ENCODE data around the gene SMG6. TPM values are rescaled to one million over a fixed set of nuclear protein-coding genes. Genes with fewer than 3 reads are reported as not detected.
"Not testable (repeated sequence)": the region's sequence is repeated elsewhere in the genome, so short reads cannot be mapped to it uniquely, and the experiment has no call there.

The SMG6 gene
- total and polyA plus RNA-seq, 7 donors: 11.1 to 38.8 (median 22.9) TPM

DNA sequence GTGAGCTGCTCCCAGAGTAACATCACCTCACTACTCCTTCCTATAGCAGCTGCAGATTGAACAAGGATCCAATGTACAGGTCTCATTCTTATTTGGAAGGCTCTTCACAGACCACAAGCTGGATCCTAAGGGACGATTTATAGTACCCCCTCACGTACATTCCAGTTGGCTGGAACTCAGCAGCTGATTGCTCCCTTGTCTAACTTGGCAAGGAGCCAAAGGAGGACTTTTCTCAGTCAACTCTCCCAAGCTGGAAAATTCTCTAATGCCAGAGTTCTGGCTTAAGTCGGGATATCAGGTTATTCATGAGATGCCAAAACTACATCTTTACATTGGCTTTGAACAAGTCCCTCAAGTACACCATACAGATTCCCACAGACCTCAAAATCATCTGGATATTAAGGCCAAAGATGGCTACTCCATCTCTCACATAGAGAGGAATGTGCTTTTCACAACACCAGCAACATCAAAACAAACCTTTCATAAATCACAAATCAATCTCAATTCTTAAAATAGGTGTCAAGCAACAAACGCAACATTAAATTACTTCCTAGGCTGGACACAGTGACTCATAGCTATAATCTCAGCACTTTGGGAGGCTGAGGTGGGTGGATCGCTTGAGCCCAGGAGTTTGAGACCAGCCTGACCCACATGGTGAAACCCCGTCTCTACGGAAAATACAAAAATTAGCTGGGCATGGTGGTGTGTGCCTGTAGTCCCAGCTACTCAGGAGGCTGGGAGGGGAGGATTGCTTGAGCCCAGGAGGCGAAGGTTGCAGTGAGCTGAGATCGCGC, 39.3 kb downstream of the SMG6 start:
- Histone ChIP-seq H3K9me3 (no peaks in the 10 kb centered on the region), H3K27ac (peak overlapping the region; percentile 67 to 82 (median 72)), H3K36me3 (peaks cover 0 to 4% (median 0%) of the 10 kb centered on the region in 4 donors), H3K4me1 (peaks cover 0 to 78% (median 69%) of the 10 kb centered on the region in 4 donors), H3K4me3 (no peak overlapping the region), H3K27me3 (no peaks in the 10 kb centered on the region)
- DNase-seq: no peak
- WGBS, 2 donors: 74 to 81% methylated on average over 10 of the region's 10 CpGs
- intact Hi-C loops (cut with DNase I): no loop called here
- TF ChIP-seq POLR2AphosphoS5 (IDR thresholded peaks at IDR 0.05): peak in 1 of 4 donors; percentile 16
- TF ChIP-seq POLR2A (IDR thresholded peaks at IDR 0.05): no peak
- TF ChIP-seq EP300 (IDR thresholded peaks at IDR 0.05): no peak
- TF ChIP-seq, protein P1, sequence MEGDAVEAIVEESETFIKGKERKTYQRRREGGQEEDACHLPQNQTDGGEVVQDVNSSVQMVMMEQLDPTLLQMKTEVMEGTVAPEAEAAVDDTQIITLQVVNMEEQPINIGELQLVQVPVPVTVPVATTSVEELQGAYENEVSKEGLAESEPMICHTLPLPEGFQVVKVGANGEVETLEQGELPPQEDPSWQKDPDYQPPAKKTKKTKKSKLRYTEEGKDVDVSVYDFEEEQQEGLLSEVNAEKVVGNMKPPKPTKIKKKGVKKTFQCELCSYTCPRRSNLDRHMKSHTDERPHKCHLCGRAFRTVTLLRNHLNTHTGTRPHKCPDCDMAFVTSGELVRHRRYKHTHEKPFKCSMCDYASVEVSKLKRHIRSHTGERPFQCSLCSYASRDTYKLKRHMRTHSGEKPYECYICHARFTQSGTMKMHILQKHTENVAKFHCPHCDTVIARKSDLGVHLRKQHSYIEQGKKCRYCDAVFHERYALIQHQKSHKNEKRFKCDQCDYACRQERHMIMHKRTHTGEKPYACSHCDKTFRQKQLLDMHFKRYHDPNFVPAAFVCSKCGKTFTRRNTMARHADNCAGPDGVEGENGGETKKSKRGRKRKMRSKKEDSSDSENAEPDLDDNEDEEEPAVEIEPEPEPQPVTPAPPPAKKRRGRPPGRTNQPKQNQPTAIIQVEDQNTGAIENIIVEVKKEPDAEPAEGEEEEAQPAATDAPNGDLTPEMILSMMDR (IDR thresholded peaks at IDR 0.05): no peak

DNA sequence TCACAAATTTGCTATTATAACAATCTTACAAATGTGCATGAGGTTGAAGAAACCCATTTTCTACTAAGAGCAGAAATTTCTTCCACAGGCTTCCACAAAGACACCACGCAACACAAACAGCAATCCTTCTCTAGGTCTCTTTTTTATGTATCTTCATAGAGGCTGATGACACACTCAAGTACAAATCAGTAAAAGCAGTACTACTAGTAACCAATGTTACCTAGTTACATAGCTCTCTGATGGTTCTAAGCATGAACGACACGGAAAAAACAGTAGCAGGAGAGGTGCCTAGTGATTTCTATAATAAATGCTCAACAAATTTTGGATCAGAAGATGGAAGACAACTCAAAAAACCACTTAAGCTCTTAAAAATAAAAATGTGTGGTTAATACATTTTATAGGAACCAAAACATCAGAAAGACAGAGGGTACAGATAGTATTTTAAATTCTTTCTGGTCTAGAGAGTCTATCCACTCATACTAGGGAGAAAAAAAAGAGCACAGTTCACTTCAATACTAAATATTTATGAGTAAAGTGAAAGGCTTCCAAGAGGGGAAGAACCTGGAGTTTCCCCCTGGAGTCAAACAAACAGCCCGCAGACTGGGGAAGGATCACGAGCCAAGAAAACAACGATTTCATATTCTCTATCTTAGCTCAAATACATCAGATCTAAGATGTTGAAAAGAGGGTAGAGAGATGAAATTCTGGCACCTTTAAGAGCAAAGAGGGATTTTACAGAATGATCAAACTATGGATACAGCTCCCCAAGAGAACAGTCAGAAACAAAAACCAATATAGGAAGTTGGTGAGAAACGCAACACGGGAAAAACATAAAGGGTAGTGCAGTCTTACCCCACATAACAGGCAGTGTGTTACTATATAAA, 40.2 kb downstream of the SMG6 start:
- Histone ChIP-seq H3K4me3 (peak overlapping the region in 1 of 4 donors; percentile 6), H3K27me3 (no peaks in the 10 kb centered on the region), H3K27ac (peak overlapping the region; percentile 67 to 82 (median 72)), H3K36me3 (peaks cover 0 to 1% (median 0%) of the 10 kb centered on the region in 4 donors), H3K4me1 (peaks cover 0 to 78% (median 75%) of the 10 kb centered on the region in 4 donors), H3K9me3 (no peaks in the 10 kb centered on the region)
- DNase-seq: no peak
- intact Hi-C loops (cut with DNase I): no loop called here
- no peak for TF ChIP-seq POLR2A (IDR thresholded peaks at IDR 0.05)
- no peak for TF ChIP-seq EP300 (IDR thresholded peaks at IDR 0.05)
- TF ChIP-seq POLR2AphosphoS5 (IDR thresholded peaks at IDR 0.05): no peak
- TF ChIP-seq, protein P1 (IDR thresholded peaks at IDR 0.05): no peak
- 68 to 76% methylated on average over 8 of the region's 8 CpGs for WGBS, 2 donors

DNA sequence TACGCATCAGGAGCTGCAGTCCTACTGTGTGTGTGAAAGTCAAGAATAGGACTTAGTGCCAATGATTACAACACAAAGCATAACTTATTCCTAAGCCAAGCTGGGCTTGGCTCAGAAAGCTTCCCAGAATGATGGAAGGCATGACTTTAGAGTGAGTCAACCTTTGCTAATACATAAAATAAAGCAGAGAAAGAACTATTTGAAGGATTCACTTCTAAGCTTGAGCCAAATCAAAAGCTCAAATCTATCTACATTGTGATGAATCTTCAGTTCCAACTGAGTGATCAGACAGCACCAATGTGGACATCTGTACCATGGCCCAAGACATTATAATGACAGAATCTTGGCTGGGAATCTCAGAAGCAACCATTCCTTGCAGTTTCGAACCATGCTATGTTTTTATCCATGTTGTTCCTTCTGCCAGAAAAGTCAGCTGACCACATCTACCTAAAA, 41.4 kb downstream of the SMG6 start:
- H3K9me3 ChIP-seq: no peaks in the 10 kb centered on the region
- intact Hi-C loops (cut with DNase I): no loop called here
- no peak for TF ChIP-seq EP300 (IDR thresholded peaks at IDR 0.05)
- TF ChIP-seq, protein P1 (IDR thresholded peaks at IDR 0.05): no peak
- TF ChIP-seq POLR2AphosphoS5 (IDR thresholded peaks at IDR 0.05): peak; percentile 16 to 70 (median 54)
- peaks cover 0 to 75% (median 74%) of the 10 kb centered on the region in 4 donors for H3K4me1 ChIP-seq
- H3K36me3 ChIP-seq: no peaks in the 10 kb centered on the region
- H3K27me3 ChIP-seq: no peaks in the 10 kb centered on the region
- no peak for DNase-seq
- no peak overlapping the region for H3K4me3 ChIP-seq
- WGBS, 2 donors: 87 to 95% methylated on average over 2 of the region's 2 CpGs
- H3K27ac ChIP-seq: peak overlapping the region; percentile 67 to 82 (median 76)

DNA sequence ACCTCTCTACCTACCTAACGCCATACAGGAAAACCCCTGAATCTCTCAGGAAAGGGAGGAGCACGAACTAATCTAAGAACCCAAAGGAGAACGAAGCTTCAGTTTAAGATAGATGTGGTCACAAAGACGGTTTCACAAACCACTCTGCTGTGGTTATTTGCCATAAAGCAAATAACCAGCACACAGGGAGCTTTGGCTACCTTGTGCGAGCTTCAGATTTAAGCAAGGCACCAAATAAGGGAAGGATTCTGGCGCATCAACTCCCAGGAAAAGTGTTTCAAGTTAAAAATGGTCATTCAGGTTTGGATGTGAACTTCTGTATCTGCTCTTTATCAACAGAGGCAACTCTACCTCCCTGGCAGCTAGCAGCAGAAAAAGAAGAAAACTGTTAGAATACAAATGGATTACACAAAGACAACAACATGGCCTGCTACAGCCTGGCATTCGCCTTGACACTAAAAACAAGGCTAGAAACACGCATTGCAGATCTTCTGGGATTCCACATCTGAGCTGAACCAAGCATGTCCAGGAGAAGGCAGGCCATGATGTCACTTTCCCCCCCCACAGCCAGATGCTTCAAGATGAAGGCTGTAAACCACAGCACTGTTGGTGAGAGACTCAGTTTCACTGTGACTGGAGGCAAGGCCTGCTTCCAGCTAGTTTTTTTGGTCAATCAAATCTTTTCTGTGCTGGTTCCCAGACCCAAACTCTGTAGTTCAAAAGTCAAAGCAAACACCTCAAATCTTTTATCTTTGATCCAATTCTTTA, 43.6 kb downstream of the SMG6 start:
- Histone ChIP-seq H3K4me1 (peaks cover 0 to 60% (median 56%) of the 10 kb centered on the region in 4 donors), H3K27ac (peak overlapping the region; percentile 67 to 82 (median 76)), H3K9me3 (no peaks in the 10 kb centered on the region), H3K36me3 (no peaks in the 10 kb centered on the region), H3K4me3 (no peak overlapping the region), H3K27me3 (no peaks in the 10 kb centered on the region)
- peak; percentile 74 for DNase-seq
- intact Hi-C loops (cut with DNase I): no loop called here
- TF ChIP-seq EP300 (IDR thresholded peaks at IDR 0.05): no peak
- TF ChIP-seq, protein P1 (IDR thresholded peaks at IDR 0.05): no peak
- TF ChIP-seq POLR2A (IDR thresholded peaks at IDR 0.05): no peak
- peak; percentile 25 to 63 (median 41) for TF ChIP-seq POLR2AphosphoS5 (IDR thresholded peaks at IDR 0.05)
- WGBS, 2 donors: 57 to 81% methylated on average over 8 of the region's 8 CpGs

DNA sequence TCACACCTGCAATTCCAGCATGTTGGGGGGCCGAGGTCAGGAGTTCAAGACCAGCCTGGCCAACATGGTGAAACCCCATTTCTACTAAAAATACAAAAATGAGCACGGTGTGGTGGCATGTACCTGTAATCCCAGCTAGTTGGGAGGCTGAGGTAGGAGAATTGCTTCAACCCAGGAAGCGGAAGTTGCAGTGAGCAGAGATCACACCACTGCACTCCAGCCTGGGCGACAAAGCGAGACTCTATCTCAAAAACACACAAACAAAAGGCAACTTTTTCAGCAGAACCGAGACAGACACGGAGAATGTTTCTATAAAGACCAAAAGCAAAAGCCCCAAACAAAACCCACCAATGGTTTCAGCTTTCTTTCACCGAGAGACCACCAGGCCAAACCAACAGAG, 44.8 kb downstream of the SMG6 start:
- DNase-seq; H3K27me3 ChIP-seq; H3K9me3 ChIP-seq; H3K36me3 ChIP-seq; H3K4me3 ChIP-seq; intact Hi-C loops (cut with DNase I): not testable (repeated sequence)
- 84 to 90% methylated on average over 8 of the region's 8 CpGs for whole genome bisulfite sequencing, 2 donors
- H3K27ac ChIP-seq: peak overlapping the region in 3 of 4 donors; percentile 74 to 82 (median 78)
- peaks cover 0 to 48% (median 45%) of the 10 kb centered on the region in 4 donors for H3K4me1 ChIP-seq

Data from sigmoid colon (tissue), 7 donors.